GM18870 (cell line): ENCODE data around the gene ZC3H12A.

Experiments
- ATAC-seq: cut with Tn5 transposase; IDR thresholded peaks from one replicate; pipeline ENCODE4 v1.9.1; 2021; ENCODE audit warnings: moderate library complexity; ENCODE audit not compliant: unreplicated experiment

ZC3H12A gene

DNA sequence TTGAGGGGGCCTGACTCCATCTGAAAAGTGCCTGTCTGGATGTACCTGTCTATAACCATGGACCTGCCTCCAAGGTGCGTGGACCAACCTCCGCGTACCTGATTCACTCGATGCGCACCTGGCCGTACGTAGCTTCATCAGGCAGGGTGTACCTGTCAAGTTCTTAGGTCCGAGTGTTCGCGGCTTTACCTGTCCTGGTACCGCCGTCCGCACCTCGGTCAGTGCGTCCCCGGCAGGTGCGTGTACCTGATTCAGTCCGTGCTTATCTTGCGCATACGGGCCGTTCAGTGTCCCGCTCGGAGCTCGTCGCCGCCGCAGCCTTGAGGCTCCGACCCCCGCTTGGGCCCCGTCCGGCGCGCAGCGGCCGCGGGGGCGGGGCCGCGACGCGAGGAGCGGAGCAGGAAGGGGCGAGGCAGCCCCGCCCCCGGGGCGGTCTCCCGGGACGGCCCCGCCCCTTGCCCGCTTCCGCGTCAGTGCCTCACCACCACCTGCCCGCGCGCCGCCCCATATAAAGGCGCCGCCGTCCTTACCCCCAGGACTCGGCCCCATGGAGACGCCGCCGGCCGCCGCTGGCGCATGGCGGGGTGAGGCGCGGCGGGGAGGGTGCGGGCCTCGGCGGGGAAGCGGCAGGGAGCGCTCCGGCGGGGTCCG lies at the start of gene ZC3H12A:
Gene ZC3H12A, plus strand, starts transcription at position 535 of the 651 bp plus-strand sequence. CDS start 917 bp downstream, outside the sequence.
- ATAC-seq = no peak

DNA sequence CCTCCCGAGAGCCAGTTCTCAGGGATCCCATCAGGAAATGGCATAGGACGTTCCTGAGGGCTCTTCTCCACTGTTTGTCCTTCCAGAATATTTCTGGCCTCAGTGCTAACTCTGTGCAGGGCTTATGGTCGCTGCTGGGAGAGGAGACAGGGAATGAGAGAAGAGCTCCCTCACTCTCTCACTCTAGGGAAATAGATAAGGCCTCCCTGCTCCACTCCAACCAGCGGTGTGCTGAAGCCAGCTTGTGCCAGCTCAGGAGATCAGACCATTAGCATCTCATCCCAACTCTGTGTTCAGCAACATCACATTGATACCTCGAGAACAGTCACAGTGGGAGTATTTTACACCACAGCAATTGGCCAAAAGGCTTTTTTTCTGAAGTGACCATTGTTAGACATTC lies 49.2 kb upstream of the ZC3H12A start:
- no peak for ATAC-seq

DNA sequence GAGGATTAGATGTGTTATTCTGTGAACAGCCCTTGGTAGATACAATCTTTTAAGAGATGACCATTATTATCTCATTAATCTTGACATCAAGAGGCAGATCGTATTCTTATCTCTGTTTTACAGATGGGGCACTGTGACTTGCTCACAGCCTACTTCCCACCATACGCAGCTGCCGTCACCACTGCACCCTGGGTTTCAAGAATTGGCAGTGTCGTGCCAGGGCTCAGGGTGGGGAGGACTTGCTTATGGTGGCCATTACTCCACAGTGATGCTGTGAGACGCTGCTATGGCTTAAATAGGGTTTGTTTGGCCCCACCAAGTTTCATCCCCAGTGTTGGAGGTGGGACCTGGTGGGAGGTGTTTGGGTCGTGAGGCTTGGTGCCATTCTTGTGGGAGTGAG lies 45.4 kb upstream of the ZC3H12A start:
- no peak for ATAC-seq

DNA sequence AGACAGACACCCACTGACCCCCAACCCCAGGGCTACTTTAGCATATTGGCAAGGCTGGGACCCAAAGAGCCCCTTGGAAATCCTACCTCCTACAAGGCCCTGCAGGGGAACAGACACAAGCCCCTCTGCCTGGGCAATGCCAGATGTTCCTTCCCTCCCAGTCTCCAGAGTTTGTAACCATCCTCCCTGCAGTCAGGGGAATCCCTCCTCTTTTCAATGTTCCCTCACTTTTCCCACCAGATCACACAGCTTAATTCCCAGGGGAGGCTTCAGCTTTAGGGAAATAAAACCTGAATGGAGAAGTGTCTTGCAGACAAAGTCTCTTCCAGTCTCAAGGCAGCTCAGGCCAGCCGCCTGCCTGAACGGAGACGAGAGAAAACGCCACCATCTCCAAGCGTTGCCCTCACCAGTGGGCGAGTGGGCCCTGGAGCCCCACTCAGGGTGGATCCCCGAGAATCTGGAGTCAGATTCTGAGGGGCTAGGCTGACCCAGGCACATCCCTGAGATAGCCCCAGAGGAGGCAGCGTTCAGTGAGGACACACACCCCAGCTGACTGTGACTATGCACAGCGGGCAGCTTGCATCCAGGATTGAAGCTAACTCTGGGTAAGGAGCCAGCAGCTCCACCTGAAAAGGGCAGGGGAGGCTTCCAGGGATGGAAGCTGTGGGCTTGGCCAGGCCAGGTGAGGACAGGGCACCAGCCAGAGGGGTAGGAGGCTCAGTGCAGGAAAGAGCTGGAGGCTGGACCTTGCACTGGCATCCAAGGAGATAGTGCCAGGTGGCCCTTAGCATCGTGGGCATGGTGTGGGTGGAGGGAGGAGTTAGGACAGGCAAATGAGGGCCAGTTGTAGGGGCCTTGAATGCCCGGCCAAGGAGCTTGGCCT lies 44.0 kb upstream of the ZC3H12A start:
- ATAC-seq = no peak

DNA sequence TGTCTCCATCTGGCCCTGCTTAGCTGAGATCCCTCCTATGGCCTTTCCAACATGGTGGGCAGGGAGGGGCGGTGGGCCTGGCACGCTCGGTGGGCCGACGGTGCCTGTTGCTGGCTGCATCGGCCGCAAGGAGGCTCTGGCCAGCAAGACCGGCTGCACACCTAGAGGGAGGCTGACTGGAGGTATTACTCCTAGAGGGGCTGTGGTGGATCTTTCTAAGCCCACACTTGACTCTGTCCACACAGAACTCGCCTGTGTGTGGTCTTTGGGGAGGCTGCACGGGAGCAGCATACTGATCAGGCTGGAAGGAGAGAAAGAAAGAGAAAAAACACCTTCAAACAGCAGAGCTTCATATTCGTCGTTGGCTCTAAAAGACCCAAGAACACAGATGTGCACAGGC lies 41.7 kb upstream of the ZC3H12A start:
- ATAC-seq = no peak

DNA sequence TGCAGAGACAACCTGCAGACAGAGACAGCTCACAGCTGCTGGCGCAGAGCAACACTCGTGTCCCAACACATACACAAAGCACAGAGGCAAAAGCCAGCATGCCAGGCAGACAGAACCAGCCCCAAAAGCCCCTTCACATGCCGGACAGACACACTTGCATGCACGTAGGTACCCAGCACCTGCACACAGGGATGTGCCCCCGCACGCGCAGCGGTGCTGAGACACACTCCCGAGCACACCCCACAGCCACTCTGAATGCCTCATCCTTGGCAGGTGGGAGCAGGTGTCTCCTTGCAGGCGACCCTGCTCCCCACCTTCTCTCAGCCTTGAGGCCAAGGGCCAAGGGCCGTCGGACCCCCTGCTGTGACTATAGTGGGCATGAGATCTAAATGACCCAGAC lies 41.2 kb upstream of the ZC3H12A start:
- ATAC-seq = no peak

DNA sequence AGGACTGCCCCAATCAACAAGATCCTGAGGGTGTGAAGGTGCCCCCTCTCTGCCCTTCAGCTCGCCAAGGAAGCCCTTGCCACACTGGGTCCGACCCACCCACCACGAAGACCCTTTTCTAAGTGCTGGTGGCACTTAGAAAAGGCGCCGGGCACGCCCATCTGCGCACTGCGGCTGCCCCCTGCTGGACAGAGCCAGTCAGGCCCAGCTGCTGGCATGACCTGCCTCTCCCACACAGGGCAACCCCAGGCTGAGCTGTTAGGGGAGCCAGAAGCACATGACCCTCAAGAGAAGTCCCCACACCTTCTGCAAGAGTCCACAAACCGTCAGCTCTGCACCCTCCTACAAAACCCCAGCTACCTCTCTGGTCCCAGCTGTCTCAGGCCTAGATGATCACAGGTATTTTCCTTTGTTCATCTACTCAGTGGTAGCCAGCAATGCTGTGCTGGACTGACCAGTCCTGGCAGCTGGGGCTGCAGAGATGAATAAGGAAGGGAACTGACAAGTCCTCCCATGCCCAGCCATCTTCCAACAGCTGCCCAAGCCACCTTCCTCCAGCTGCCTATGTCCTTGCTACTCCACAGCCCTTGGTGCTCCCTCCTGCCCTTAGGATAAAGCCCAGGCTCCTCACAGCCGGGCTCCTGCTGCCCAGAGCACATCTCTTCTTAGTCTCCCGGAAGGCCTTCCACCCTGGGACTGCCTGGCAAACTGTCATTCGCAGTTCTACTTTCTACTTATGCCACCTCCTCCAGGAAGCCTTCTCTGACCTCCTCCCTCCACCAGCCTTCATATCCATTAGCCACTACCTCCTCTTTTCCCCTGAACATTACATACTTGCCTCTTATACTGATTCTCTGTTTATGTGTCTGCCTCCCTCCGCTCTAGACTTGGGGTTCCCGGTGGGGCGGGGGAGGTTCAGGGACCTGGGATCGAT lies 39.8 kb upstream of the ZC3H12A start:
- ATAC-seq = no peak

DNA sequence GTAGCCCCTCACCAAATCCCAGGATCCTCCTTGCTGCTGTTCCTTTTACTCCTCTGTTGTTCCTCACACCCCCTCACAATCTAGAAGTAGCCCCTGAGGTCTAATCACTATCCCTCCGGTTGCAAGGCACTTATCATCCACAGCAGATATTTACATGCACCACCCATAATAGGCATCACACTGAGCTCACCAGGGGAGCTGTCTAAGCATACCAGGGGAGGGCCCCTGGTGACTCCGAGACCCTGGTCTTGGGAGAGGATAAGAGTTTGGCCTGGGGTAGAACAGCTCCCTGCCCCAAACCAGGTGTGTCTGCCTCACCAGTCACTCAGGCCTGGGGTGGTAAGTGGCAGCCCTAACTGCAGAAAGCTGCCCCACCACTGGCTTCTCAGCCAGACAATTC lies 37.3 kb upstream of the ZC3H12A start:
- ATAC-seq = no peak

DNA sequence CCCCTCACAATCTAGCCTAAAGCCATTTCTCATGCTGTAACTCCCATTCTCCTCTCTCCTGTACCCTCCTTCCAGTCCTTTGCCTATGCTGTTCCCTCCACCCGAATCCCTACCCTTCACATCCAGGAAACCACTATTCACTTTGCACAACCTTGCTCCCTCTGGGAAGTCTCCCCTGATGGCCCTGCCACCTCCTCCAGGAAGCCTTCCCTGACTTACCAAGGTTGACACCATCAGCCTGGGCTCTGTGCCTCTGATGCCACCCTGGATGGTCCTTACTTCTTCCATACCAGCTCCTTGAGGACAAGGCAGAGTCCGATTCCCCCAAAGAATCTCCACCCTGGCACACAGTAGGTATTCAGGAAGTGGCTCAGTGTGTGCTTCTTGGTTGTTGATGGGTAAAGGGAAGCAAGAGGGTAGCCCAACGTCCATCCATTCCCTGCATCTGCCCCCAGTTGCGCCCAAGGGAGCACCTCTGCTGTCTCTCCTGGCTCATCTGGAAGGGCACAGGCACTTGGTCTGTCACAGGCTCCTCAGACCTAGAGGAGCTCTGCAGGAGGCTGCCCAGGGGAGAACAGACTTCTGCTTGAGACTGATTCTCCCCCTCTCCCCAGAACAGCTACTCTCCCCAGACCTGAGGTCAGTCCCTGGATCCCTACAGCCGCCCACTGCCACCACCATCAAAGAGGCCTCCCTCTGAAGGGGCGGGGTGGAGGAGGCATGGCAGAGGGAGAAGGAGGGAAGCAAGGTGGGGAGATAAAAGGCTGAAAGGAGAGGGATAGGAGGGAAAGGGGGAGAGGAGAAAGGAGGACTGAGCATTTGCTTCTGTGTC lies 36.1 kb upstream of the ZC3H12A start:
- no peak for ATAC-seq

DNA sequence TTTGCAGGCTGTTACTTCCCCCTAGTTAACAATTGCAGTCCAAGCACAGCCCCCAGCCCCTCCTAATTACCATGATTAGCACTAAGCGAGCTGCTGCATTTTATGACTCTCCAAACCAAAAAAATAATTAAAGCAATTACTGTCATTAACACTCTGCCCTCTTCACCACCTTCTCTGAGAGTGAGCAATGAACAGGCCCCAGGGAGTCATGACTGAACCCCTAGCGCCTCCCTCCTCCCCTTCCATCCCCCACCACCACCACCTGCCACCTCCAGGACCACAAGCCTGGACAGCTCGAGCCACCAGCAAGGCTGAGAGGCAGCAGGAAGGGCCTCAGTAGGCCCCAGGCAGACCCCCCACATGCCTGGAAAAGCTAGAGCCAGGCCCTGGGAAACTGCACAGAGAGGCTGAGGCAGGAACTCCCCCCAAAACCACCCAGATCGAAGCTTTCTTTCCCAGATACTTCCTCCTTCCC lies 35.5 kb upstream of the ZC3H12A start:
- ATAC-seq = no peak

DNA sequence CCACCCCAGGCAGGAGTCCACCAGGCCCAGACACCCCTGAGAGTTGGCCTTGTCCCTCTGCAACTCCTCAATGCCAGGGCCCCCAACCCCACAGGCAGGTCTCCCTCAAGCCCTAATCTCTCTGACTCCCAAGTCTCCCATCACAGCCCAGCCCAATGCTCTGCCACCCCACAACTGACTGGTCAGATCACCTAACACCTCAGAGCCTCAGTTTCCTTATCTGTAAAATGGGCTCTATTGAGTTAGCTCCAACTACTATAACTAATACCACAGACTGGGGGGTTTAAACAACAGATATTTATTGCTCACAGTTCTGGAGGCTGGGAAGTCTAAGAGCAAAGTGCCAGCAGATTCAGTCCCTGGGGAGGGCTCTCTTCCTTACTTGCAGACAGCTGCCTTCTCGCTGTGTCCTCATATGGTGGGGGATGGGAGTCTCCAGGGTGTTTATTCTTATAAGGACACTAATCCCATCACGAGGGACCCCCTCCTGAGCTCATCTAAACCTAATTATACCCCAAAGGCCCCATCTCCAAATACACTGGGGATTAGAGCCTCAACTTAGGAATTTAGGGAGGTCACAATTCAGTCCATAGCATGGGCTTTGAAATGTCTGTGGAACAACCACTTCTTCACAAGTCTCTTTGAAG lies 34.9 kb upstream of the ZC3H12A start:
- ATAC-seq = no peak

DNA sequence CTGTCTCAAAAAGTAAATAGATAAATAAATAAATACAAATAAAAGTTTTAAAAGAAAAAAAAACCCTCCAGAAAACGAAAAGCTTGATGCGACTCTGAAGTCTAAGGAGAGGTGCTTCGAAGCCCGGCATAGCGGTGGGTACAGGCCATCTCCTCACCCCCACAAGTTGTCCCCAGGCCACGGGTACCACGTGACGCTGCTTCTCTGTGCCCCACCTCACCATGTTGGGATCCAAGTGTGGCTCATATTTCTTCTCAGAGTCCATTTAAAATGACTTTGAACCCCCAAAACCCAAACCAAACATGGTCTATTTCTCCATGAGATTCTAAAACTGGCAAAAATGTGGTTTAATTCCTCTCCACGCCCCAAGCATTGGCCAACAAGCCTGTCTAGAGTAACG lies 32.9 kb upstream of the ZC3H12A start:
- no peak for ATAC-seq

DNA sequence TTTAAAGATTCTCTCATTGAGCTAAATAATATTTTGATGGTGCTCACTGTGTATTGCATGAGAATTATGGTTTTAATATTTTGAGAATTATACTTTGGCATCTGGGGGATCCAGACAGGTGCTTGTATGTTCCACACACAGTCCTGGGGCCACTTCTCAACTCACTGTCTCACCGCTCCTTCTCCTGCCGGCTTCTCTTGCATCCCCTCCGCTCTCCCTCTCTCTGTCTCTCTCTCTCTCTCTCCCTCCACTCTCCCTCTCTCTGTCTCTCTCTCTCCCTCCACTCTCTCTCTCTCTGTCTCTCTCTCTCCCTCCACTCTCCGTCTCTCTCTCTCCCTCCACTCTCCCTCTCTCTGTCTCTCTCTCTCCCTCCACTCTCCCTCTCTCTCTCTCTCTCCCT lies 32.2 kb upstream of the ZC3H12A start:
- ATAC-seq = no peak

DNA sequence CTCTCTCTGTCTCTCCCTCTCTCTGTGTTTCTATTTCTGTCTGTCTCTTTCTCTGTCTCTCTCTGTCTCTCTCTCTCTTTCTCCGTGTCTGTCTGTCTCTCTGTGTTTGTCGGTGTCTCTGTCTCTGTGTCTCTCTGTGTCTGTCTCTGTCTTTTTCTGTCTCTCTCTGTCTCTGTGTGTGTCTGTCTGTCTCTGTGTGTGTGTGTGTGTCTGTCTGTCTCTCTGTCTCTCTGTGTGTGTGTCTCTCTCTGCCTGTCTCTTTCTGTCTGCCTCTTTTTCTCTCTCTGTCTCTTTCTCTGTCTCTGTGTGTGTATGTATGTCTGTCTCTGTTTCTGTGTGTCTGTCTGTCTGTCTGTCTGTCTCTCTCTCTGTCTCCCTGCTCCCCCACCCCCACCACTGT lies 31.7 kb upstream of the ZC3H12A start:
- ATAC-seq = no peak

DNA sequence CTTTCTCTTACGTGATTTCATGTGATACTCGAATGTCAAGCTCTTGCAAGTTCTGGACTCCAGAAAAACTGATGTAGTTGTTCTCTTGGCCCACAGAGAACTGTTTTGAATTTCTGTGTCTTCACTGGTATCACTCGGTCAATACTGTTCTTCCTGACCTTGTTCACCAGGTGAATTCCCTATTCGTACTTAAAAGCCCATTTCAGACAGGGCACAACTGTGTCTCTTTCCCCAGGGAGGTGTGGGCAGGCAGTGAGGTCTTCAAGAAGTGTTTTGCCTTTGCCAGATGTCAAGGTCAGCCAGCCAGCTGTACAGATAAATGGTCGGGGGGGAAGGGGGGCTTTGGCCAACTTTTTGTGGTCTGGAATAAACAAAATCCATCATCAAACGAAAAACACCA lies 27.5 kb upstream of the ZC3H12A start:
- no peak for ATAC-seq

DNA sequence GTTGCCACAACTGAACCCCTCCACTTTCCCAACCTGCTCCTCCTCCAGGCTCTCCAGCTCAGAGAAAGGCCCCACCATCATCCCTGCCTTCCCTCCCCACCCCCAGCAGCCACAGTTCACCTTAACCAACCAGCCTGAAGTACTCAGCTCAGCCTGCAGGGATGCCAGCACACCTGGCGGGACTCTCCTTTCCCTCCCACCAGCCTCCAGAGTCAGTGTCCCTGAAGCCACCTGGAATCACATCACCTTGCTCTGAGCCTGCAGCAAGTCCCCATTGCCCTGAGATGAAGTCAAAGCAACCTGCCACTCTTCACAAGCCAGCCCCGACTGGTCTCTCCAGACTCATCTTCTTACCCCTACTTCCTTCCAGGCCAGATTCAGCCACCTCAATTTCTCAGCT lies 26.2 kb upstream of the ZC3H12A start:
- no peak for ATAC-seq

DNA sequence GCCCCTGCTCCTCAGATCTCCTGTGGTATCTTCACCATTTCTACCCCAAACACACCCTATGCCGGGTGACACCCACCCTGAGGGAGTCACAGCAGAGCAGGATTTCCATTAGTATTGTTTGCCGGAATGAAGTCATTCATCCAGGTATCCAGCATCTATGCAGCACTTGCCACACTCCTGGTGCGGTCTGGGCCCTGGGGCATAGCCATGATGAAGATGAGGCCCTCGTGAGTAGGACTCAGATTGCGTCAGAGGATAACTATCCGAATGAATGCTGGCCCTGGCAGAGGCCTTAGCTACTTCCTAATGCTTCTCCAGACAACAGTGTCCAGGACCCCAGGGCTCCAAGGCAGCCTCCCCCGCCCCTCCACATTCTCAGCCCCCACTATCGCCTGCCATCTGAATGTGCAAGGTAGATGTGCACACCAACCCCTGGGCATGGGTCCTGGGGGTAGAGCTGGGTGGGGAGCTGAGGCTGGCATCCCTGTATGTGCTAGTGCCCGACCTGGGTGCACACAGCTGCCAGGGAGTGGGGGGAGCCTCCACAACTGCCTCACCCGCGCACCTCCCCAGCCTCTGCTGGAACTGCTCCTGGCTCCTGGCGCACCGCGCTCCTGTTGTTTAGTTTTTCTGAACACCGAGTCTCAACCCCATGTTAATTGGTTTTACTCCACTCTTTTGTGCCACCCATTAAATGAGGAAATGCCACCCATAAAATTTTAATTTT lies 25.5 kb upstream of the ZC3H12A start:
- no peak for ATAC-seq

DNA sequence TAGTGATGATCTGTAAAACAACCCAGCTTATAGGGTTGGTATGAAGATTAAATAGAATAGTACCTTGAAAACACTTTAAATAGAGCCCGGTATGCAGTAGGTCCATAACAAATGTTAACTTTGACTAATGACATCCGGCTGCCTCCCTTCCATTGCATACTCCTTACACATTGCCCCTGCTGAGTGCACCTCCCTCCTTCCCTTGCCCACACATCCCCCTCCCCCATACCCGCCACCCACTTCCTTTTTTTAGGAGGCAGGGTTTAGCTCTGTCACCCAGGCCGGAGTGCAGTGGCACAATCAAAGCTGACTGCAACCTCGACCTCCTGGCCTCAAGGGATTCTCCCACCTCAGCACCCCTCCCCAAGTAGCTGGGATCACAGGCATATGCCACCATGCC lies 24.4 kb upstream of the ZC3H12A start:
- ATAC-seq = no peak

DNA sequence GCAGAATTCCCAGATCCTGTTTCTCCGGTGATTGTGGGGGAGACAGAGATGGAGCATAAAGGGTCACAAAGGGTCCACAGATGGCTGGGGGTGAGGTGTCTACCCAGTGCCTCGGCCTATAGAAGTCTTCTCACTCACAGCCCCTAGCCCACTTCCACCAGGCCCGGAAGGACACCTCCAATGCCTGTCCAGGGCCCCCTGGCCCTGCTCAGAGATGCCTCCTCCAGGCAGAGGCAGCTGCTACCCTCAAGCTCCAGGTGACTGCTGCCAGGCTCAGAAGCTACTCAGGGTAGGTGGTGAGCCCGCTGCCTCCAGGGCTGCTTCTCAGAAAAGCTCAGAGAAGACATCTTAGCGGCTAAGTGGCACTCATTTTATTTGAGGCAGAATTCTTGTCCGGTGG lies 22.0 kb upstream of the ZC3H12A start:
- no peak for ATAC-seq
